Right renal cortex interstitium (tissue), 3 donors: Measurements from ENCODE around the gene CEND1. TPM values are rescaled to one million over a fixed set of nuclear protein-coding genes. Genes with fewer than 3 reads are reported as not detected.

ENCODE experiments used
- DNase-seq, 3 donors: peaks; one replicate each; pipeline ENCODE4 v3.0.0-alpha.2; 2013; ENCODE audit warnings: low read depth in 3 of 3, low spot score in 2 of 3
- polyA plus RNA-seq, 3 donors: library from polyadenylated mRNA; unstranded; fragments of 120-200 nt; gene quantifications; one replicate each; pipeline ENCODE4 v1.2.1, GENCODE V29; 2013; ENCODE audit not compliant: insufficient read length in 3 of 3

CEND1 gene
- polyA plus RNA-seq, 3 donors = 0.24 to 0.29 (median 0.27) TPM

DNA sequence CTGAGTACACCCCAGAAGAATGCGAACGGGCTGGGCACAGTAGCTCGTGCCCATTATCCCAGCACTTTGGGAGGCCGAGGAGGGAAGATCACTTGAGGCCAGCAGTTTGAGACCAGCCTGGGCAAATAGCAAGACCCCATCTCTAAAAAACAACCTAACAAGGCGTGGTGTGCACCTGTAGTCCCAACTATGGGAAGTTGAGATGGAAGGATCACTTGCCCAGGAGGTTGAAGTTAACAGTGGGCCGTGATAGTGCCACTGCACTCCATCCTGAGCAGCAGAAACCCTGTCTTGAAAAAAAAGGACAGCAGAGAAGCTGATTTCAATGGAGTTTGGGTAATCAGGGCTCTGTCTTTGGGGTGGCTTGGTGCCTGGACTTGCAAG is 23.2 kb upstream of the CEND1 start:
- DNase-seq = no peak

DNA sequence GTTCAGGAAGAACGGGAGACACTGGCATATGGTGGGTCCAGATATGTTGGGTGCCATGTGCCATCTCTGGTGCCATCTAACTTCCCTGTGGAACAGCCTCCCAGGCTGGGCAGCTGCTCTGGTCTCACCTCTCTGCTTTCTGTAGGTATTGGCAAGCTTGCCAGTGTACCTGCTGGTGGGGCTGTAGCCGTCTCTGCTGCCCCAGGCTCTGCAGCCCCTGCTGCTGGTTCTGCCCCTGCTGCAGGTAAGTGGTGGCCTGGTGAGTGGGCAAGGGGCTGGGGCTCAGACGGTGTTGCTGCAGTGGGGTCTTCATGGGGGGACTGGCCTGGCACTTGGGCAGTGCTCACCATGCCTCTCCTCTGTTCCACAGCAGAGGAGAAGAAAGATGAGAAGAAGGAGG is 22.5 kb upstream of the CEND1 start:
- no peak for DNase-seq

DNA sequence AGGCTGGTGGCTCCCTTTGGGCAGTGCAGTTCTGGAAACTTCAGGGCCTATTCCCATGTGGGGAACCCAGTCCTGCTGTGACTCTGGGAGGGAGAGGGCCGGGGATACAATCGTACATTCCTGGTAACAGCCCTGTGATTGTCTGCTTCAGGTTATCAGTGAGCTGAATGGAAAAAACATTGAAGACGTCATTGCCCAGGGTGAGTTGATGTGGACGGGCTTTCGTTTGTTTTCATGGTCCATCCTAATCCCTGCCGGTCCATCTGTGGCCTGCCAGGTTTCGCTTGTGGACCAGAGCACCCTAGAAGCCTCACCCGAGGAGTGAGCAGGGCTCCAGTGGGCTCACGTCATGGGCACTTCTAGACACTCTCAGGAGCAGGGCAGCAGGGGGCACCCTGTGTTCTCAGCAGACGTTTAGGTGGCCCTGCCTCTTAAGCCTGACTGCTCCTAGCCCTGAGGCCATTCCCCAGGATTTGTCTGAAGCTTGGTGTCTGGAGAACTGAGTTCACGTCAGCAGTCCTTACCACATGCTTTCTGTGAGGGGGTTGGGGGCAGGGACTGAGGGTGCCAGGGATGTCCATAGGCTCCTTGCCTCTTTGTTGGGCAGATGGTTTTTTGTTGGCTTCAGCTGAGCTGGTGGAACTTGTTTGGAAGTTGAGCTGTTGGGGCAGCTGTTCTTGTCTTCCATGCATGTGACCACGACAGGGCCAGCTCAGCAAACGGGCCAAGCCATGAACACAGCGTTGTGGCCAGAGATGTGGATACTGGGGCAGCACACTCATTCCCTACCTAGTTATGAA is 21.8 kb upstream of the CEND1 start:
- DNase-seq = no peak

DNA sequence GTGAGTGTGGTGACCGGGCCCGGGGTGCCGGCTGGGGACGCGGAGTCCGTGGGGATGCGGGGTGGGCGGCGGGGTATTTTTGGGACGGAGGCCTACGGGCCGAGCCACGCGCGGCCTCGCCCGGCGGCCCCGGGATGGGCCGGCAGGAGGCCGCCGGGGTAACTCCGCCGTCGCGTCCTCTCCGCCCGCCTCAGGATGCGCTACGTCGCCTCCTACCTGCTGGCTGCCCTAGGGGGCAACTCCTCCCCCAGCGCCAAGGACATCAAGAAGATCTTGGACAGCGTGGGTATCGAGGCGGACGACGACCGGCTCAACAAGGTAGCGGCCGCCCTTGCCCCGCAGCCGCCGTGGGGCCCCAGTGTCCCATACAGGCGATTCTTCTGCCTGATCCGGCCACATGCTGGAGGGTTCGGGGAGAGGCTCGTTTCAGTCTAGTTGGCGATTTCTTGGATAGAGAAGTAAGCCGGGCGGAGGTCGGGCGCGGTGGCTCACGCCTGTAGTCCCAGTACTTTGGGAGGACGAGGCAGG is 20.2 kb upstream of the CEND1 start:
- no peak for DNase-seq

DNA sequence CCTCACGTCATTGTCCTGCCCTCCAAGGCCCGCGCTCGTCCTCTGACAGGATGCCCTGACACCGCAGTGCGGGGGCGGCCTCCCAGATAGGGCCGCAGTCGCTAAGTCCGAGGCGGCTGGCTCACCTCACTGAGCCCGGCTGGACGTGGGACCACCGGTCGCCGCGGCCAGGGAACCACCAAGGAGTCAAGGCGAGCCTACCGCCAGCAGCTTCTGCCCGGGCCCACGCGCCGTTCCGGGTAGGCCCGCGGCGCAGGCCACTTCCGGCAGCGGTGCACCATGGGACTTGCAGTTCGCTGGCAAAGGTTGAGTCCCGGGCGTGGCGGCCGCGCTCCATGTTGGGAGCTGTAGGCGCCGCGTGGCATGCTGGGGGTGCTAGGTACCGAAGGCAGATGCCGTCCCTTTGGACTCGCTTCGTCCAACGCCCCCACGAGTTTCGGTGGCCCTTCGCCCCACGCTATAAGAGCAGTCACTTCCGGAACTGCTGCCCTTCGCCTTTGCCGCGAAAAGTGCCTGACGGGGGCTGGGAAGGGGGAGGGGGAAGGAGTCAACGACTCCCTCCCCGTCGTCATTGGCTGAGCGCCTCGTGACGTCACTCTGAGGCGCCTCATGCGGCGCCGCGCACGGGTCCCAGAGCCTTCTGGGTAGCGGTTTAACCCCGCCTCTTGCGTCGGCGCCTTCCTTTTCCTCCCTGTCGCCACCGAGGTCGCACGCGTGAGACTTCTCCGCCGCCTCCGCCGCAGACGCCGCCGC is 19.6 kb upstream of the CEND1 start, which contains the start of gene RPLP2:
Gene RPLP2 (plus strand): TSS at position 681 of the 753 bp plus-strand sequence. CDS start 268 bp downstream, outside the sequence.
- peak; percentile 94 to 98 (median 96) for DNase-seq

DNA sequence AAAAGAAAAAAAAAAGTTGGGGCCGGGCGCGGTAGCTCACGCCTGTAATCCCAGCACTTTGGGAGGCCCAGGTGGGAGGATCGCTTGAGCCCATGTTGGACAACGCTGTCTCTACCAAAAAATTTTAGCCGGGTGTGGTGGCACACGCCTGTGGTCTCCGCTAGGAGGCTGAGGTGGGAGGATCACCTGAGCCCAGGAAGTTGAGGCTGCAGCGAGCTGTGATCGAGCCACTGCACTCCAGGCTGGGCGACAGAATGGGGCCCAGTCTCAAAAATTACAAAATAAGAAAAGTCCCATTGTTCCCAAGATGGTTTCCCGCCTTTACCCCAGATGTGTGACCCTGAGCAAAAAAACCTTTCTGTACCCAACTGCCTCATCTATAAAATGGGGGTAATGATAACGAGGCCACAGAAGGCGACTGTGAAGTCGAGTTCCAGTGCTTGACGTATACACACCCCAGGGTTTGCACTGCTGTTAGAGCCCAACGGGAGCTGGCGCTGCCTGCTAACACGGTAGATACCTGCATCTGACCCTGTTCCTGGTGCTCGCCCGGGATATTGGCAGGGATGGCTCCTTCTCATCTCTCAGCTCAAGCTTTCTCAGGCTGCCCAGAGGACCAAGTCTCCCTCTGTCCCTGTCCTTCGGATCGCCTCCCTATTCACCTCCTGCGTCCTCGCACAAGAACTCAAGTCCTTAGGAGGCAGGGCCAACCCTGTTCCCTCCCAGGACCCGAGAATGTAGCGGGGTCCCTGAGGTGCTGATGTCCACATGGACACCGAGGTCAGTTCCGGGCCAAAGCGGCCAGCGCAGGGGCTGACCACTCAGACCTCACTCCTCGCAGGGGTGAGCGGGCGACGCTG is 18.8 kb upstream of the CEND1 start:
- DNase-seq = no peak

DNA sequence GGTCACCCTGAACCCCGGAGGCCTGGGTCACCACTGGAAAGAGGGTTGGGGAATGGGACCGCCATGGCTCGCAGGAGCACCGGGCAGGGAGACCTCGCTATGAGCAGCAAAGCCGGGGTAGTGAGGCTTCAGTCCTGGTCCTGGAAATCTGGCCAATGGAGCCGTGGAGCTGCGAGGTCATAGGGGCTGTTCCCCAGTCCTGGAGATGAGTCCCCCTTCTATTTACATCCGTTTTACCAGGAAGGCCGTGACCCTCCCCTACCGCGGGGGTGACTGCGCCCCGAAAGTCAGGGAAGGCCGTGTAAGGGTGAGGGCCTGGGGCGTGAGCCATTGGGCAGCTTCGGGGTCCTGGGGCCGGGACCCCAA is 14.7 kb upstream of the CEND1 start:
- no peak for DNase-seq

GRCh38 chr11:803770-804598 is 14.1 kb upstream of the CEND1 start:
- no peak for DNase-seq

- DNase-seq = no peak
Measured at GRCh38 chr11:803467-803742, 13.5 kb upstream of the CEND1 start.

- no peak for DNase-seq
Measured at GRCh38 chr11:802693-803466, 13.0 kb upstream of the CEND1 start.

- no peak for DNase-seq
Measured at GRCh38 chr11:802018-802617, 12.2 kb upstream of the CEND1 start.

GRCh38 chr11:801097-801780 is 11.3 kb upstream of the CEND1 start:
- no peak for DNase-seq

DNA sequence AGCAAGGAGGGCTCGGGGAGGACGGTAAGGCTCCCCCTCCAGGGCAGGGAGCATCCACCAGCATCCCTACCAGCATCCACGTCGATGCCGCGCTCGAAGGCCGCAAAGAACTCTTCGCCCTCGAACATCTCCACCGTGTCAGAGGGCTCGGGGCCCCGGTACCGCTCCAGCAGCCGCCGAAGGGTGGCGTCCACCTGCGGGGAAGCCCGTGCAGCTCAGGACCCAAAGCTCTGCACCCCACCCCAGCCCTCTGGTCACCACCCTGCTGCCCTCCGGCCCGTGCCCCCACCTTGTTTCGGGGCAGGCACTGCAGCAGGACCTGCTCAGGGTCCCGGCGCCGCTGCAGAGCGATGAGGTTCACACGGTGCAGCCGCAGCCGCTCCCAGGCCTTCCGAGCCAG is 10.6 kb upstream of the CEND1 start:
- no peak for DNase-seq

DNA sequence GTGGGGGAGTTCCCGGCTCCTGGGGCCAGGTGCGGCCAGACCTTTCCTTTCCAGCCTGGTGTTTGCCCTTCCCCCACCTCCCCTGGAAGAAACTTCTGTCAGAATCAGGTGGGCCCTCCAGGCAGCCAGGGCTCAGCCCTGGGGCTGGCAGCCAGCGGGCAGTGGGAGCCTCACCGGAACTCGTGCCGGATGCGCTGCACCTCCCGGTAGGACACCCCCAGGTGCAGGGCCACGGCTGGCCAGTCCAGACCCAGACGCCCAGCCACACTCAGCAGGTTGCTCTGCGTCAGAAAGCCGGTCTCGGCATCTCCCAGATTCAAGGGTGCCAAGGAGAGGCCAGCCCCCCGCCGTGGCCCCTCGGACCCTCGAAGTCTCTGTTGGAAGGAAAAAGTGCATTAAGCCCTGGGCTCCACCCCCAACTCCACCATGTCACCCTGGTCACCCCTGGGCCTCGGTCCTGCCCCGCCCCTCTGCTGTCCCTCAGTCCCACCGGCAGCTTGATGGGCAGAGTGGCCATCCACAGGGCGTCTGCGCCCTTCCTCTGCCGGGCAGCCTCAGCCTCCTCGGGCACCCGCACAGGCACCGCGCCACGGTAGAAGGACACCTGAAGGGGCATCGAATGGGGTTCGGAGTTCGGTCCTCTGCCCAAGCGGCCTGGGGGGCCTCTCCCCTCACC is 9.9 kb upstream of the CEND1 start:
- DNase-seq = no peak

GRCh38 chr11:798093-798713 is 8.3 kb upstream of the CEND1 start, which contains the start of gene SLC25A22:
TSS of gene SLC25A22 (minus strand) at chr11:798281. CDS start at chr11:795006, 3,275 bp downstream.
- DNase-seq = no peak

- DNase-seq = peak in 1 of 3 donors; percentile 70
Measured at GRCh38 chr11:797296-798092, 7.6 kb upstream of the CEND1 start.
